SK-N-MC (cell line): ENCODE results near the gene NCF1.
"Not testable (repeated sequence)": the region's sequence is repeated elsewhere in the genome, so short reads cannot be mapped to it uniquely, and the experiment has no call there.

Experiments used
- DNase-seq: peaks from one replicate; pipeline ENCODE4 v3.0.0-alpha.2; 2011; ENCODE audit warnings: low read depth, low spot score
- H3K27ac ChIP-seq: fragments of 200-600 bp; sonication (generic); 2 replicates; pipeline ENCODE4 v1.5.1; 2016; ENCODE audit warnings: mixed run types
- H3K36me3 ChIP-seq: fragments of 200-600 bp; sonication (generic); 2 replicates; pipeline ENCODE4 v1.6.1; 2017; ENCODE audit warnings: antibody characterized with exemption, low read length, mixed read lengths; ENCODE audit not compliant: insufficient read depth
- H3K4me3 ChIP-seq: fragments of 200-600 bp; sonication (generic); 2 replicates; pipeline ENCODE4 v1.5.1; 2016
- H3K9ac ChIP-seq: fragments of 200-600 bp; sonication (generic); 2 replicates; pipeline ENCODE4 v1.8.0; 2017; ENCODE audit warnings: mixed run types, mixed read lengths; ENCODE audit not compliant: insufficient read length
- H3K9me3 ChIP-seq: fragments of 200-600 bp; sonication (generic); 2 replicates; pipeline ENCODE4 v1.6.1; 2017; ENCODE audit warnings: low read depth, mild to moderate bottlenecking, antibody characterized with exemption, low read length, moderate library complexity, mixed read lengths

The NCF1 gene

DNA sequence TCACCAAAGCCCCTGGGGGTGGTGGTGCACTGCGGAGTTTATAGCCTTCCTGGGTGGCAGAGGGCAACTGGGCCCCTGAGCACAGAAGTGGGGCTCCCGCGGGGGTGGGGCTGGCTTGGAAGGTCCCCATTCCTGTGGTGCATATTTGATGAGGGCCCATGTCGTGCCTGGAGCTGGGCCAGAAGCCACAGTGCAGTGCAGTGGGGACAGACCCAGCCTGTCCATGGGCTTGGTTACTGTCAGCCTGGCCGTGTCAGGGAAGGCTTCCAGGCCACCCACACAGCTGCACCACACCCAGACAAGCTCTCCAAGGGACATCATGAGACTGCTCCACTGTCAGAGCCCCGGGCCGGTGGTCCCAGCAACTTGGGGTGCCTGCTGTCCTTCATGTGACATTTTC is 7.3 kb upstream of the NCF1 start:
- not testable (repeated sequence) for H3K9ac ChIP-seq, H3K27ac ChIP-seq, H3K4me3 ChIP-seq, H3K36me3 ChIP-seq, DNase-seq, H3K9me3 ChIP-seq

DNA sequence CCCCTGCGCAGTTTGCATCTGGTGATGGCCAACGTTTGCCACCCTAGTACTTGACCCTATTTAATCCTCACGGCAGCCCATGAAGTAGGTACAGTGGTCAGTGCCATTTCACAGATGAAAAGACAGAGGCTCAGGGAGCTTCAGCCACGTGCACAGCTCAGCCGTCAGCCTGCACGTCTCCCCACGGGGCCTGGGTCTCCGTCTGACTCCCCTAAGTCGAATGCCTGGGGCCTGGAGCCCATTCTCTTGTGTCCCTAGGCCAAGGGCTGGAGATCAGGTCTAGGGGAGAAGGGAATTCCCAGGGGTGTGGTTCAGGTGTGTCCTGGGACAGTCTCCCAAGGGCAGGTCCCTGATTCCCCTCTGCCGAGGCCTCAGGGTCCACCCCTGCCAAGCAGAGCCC is 6.8 kb upstream of the NCF1 start:
- H3K36me3 ChIP-seq, H3K27ac ChIP-seq, H3K9me3 ChIP-seq, H3K4me3 ChIP-seq, DNase-seq, H3K9ac ChIP-seq: not testable (repeated sequence)

DNA sequence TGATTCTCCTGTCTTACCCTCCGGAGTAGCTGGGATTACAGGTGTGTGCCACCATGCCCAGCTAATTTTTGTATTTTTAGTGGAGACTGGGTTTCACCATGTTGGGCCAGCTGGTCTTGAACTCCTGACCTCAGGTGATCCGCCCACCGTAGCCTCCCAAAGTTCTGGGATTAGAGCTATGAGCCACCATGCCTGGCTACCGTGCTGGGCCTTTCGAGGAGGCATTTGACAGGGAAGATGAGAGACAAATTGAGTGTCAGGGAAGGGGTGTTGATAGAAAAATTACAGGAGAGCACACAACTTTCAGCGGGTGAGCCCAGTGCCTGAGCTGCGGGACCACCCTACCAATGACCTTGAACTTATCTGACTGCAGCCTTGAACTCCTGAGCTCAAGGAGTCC is 3.7 kb upstream of the NCF1 start:
- H3K9ac ChIP-seq, H3K4me3 ChIP-seq, H3K27ac ChIP-seq, H3K36me3 ChIP-seq, DNase-seq, H3K9me3 ChIP-seq: not testable (repeated sequence)

DNA sequence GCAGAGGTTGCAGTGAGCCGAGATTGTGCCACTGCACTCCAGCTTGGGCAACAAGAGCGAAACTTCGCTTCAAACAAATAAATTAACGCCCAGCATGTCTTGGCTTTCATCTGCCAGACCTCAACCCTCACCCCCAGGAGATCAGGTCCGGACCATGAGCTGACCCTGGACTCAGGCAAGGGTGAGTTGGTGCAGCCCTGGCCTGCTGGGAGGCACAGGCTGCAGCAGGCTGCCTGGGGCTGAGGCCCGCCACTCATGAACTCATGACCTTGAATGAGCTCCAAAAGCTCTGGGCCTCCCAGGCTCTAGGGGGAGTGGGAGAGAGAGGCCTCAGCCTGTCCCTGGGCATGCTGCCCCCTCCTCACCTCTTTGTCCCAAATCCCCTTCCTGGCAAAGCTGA is 1.7 kb upstream of the NCF1 start:
- H3K9ac ChIP-seq, H3K36me3 ChIP-seq, H3K27ac ChIP-seq, H3K9me3 ChIP-seq, DNase-seq, H3K4me3 ChIP-seq: not testable (repeated sequence)

DNA sequence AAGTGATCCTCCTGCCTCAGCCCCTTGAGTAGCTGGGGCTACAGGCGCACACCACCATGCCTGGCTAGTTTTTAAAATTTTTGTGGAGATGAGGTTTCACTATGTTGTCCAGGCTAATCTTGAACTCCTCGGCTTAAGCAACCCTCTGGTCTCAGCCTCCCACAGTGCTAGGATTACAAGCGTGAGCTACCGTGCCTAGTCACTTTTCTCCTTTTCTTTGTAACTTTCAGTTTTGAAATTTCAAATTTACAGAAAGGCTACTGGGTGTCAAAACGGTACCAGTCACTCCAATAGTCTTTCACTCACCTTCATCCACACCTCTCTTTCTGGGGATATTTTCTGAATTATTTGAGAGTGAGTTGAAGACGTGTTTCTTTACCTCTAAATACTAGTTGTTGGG is 1.3 kb downstream of the NCF1 start:
- not testable (repeated sequence) for H3K9me3 ChIP-seq, H3K4me3 ChIP-seq, DNase-seq, H3K36me3 ChIP-seq, H3K27ac ChIP-seq, H3K9ac ChIP-seq

DNA sequence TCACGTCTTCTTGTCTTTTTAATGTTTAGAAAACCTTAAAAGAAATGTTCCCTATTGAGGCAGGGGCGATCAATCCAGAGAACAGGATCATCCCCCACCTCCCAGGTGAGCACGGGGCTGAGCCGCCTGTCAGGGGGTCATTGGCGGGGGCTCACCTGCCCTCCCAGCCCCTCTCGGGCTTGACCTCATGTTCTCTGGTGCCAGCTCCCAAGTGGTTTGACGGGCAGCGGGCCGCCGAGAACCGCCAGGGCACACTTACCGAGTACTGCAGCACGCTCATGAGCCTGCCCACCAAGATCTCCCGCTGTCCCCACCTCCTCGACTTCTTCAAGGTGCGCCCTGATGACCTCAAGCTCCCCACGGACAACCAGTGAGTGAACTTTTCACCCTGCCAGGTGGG is 5.2 kb downstream of the NCF1 start:
- H3K9me3 ChIP-seq, H3K4me3 ChIP-seq, H3K36me3 ChIP-seq, H3K9ac ChIP-seq, DNase-seq, H3K27ac ChIP-seq: not testable (repeated sequence)

DNA sequence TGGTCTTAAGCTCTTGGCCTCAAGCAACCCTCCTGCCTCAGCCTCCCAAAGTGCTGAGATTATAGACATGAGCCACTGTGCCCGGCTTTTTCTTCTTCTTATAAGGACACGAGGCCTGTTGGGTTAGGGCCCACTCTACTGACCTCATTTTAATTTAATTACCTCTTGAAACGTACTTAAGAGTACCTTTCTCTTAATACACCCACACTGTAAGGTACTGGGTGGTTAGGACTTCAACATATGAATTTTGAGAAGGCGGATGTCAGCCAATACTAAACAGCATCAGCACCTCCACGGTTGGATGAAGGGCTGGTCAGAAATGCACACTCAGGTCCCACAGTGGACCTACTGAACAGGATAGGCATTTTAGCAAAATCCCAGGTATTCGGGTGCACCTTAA is 7.9 kb downstream of the NCF1 start:
- H3K36me3 ChIP-seq, H3K9me3 ChIP-seq, H3K9ac ChIP-seq, DNase-seq, H3K4me3 ChIP-seq, H3K27ac ChIP-seq: not testable (repeated sequence)

DNA sequence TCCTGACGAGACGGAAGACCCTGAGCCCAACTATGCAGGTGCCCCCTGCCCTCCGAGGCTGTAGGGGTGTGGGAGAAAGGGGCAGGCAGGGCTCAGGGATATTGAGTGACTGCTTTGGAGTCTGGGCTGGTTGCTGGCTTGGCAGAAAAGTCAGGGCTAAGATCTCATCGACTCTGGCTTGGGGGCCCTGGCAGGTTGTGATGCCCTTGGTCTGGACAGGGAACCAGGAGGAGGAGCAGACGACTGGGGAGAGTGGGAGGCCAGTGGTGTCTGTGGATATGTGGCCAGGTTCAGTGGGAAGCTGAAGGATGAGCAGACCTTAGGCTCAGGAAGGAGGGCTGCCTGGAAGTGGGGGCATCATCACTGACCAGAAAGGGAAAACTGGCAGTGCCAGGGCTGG is 9.8 kb downstream of the NCF1 start:
- H3K4me3 ChIP-seq, H3K36me3 ChIP-seq, H3K9ac ChIP-seq, H3K9me3 ChIP-seq, DNase-seq, H3K27ac ChIP-seq: not testable (repeated sequence)

DNA sequence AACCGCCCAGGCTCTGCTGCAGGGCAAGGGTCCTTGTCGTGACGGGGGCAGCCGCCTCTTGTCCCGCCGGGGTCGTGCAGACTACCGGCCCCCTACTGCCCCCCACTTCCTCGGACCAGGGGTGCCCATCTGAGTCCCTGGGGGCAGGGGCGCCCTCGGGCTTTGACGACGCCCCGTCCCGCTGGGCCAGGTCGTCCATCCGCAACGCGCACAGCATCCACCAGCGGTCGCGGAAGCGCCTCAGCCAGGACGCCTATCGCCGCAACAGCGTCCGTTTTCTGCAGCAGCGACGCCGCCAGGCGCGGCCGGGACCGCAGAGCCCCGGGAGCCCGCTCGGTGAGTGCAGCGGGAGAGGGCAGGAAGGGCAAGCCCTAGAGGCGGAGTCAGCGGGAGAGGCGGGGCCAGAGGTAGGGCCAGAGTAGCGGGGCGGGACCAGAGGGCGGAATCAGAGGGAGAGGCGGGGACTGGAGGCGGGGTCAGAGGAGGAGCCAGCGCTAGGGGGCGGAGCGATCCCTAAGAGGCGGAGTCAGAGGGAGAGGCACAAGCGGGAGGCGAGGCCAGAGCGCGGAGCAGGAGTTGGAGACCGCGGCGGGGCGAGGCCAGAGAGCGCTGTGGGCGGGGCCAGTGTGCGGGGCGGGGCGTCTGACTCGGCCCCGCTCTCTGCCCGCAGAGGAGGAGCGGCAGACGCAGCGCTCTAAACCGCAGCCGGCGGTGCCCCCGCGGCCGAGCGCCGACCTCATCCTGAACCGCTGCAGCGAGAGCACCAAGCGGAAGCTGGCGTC is 14.7 kb downstream of the NCF1 start:
- DNase-seq: peak; percentile 1
- not testable (repeated sequence) for H3K9ac ChIP-seq, H3K27ac ChIP-seq, H3K36me3 ChIP-seq, H3K4me3 ChIP-seq, H3K9me3 ChIP-seq

DNA sequence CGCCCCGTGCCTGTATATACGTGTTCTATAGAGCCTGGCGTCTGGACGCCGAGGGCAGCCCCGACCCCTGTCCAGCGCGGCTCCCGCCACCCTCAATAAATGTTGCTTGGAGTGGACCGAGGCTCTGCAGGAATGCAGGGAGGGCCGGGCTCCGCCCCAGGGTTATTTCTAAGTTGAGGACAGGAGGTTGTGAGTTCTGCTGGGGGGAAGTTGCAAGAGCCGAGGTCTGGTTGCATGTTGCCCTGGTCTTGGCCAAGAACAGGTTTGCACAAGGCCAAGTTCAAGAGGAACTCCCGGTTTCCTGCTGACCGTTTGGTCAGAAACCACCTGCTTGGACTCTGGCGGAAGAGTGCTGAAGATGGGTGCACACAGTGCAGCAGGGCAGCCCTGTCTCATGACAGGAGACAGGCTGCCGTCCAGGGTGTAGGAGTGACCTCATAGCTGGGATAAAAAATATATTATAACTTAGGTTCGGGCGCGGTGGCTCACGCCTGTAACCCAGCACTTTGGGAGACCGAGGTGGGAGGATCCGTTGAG is 15.5 kb downstream of the NCF1 start:
- H3K4me3 ChIP-seq, DNase-seq, H3K9ac ChIP-seq, H3K36me3 ChIP-seq, H3K27ac ChIP-seq, H3K9me3 ChIP-seq: not testable (repeated sequence)

DNA sequence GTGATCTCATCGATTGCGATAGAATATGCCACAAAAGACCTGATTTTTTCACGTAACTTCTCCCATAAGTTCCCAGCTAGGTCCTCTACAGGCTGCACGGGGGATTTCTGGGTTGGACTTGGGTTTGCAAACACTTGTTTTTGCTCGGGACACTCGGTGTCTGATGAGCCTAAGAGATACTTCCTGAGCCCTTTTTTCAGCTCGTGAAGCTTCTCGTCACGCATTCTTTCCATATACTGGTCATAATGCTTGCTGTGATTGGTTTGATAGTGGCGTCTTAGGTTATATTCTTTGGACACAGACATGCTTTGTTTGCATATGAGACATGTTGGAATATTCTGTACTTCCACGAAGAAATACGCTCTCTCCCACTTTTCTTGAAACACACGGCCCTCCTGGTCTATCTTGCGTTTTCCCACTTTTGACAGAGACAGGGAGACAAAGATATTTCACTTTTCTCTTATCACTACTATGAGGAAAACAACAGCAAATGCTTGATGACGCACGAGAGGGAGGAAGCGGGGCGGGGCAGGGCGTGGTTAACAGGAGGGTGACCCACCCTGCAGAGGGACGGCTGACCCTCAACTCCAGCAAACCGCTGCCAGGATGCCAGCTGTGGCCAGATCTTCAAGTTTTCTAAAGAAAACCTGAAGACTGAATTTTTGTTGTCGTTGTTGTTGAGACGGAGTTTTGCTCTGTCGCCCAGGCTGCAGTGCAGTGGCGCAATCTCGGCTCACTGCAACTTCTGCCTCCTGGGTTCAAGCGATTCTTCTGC is 24.2 kb downstream of the NCF1 start:
- H3K4me3 ChIP-seq, H3K9me3 ChIP-seq, H3K9ac ChIP-seq, H3K36me3 ChIP-seq, H3K27ac ChIP-seq, DNase-seq: not testable (repeated sequence)

DNA sequence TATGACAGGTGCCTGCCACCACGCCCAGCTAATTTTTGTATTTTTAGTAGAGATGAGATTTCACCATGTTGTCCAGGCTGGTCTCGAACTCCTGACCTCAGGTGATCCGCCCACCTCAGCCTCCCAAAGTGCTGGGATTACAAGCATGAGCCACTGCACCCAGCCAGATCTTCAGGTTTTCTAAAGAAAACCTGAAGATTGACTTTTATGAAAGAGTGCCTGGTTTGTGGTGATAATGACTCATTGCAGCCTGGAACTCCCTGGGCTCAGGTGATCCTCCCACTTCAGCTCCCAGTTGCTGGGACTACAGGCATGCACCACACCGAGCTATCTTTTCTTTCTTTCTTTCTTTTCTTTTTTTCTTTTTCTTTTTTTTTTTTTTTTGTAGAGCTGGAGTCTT is 24.8 kb downstream of the NCF1 start:
- DNase-seq, H3K27ac ChIP-seq, H3K36me3 ChIP-seq, H3K4me3 ChIP-seq, H3K9me3 ChIP-seq, H3K9ac ChIP-seq: not testable (repeated sequence)

DNA sequence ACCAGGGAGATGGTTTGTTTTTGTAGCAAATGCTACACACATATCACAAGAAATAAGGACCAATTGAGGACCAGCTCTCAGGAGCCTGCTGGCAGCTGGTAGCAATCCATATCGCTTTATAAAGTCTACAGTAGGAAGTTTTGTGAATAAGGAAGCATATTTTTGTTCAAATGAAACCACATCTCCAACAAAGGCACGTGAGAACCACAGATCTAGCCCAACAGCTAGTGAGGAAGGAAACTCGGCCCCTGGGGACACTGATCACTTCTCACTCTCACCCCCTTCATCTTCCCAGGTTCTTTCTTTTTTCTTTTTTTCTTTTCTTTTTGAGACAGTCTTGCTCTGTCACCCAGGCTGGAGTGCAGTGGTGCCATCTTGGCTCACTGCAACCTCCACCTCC is 42.1 kb downstream of the NCF1 start:
- not testable (repeated sequence) for H3K36me3 ChIP-seq, DNase-seq, H3K9ac ChIP-seq, H3K27ac ChIP-seq, H3K9me3 ChIP-seq, H3K4me3 ChIP-seq

DNA sequence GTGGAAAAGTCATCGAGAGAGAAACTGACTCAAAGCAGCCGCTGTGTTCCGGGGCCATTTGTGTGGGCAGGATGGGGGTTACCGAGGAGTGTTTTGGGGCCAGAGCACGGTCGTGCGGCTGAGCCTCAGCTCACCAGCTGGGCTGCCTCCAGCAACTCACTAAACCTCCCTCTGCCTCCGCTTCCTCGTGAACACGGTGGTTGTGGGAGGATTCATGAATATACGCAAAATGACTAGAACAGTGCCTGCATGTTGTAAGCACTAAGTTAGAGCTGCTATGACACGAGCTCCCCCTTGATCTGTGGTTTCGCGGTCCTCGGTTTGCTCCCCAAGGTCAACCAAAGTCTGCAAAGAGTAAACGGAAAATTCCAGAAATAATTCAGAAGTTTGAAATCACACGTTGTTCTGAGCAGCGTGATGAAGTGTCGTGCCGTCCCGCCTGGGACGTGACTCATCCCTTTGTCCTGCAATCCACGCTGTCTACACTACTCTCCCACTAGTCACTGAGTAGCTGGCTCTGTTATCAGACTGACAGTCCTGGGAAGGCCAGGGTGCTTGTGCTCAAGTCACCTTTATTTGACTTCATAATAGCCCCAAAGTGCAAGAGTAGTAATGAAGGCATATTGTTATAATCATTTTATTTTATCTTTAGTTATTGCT is 46.5 kb downstream of the NCF1 start:
- H3K27ac ChIP-seq, DNase-seq, H3K9ac ChIP-seq, H3K9me3 ChIP-seq, H3K36me3 ChIP-seq, H3K4me3 ChIP-seq: not testable (repeated sequence)
